HCT116 (cell line): Measurements from ENCODE around the gene ZNF630. TPM values are rescaled to one million over a fixed set of nuclear protein-coding genes. Genes with fewer than 3 reads are reported as not detected.

Experiments used
- ATAC-seq: fragments of 200-7000 bp; cut with Tn5 transposase; 2 replicates; pipeline ENCODE4 v1.9.1; 2020; ENCODE audit warnings: mild to moderate bottlenecking, moderate library complexity
- BruUV-seq: library from RNA; stranded (reverse); fragments of 400-500 nt; replicated peaks from 2 replicates; lab custom pipeline; 2021; lab: Mats Ljungman, UMichigan
- CTCF ChIA-PET: fragments of 300-600 bp; sonication (Branson Sonifier 250); formaldehyde crosslinking; loops from one replicate; lab custom pipeline; 2021; ENCODE audit warnings: antibody characterized with exemption; lab: Charles Lee
- POLR2A ChIA-PET: fragments of 300-600, 350-600 bp; sonication (Branson Sonifier 250); formaldehyde crosslinking; loops from one replicate; lab custom pipeline; 2021; ENCODE audit warnings: antibody characterized with exemption; lab: Charles Lee
- RAD21 ChIA-PET, 2 experiments: fragments of 300-600 bp; sonication (Branson Sonifier 250); formaldehyde crosslinking; loops; one replicate each; lab custom pipeline; 2023; ENCODE audit warnings: low total read pairs in 2 of 2; ENCODE audit not compliant: uncharacterized antibody in 2 of 2, unreplicated experiment in 2 of 2, low non-redundant PET in 1 of 2; lab: Charles Lee
- DNase-seq: peaks from one replicate; pipeline ENCODE4 v3.0.0-alpha.2; 2010; ENCODE audit warnings: low read depth, low spot score
- H2AFZ ChIP-seq: fragments of 200-600 bp; shearing (Covaris generic), sonication (generic); 2 replicates; pipeline ENCODE4 v1.6.1; 2017; ENCODE audit warnings: low read depth, mixed run types, mixed read lengths, antibody characterized with exemption, low read length; ENCODE audit not compliant: poor library complexity, severe bottlenecking
- H3K27ac ChIP-seq: 2 replicates; pipeline ENCODE4 v1.5.1; 2012; ENCODE audit warnings: low read depth, low read length
- H3K27me3 ChIP-seq: fragments of 200-600 bp; sonication (generic); 2 replicates; pipeline ENCODE4 v1.6.1; 2016; ENCODE audit warnings: mixed run types, low read length, mixed read lengths; ENCODE audit not compliant: insufficient read depth
- H3K36me3 ChIP-seq, 2 experiments: fragments of 200-500 bp in 1 of 2; fragments of 200-600 bp in 1 of 2; sonication (Bioruptor generic) in 1 of 2; sonication (generic) in 1 of 2; 2 replicates each; pipeline versions ENCODE4 v1.5.1 to v1.6.1; 2014 to 2016; ENCODE audit warnings: low read length in 2 of 2, inconsistent platforms in 1 of 2, mixed read lengths in 1 of 2, mixed run types in 1 of 2; ENCODE audit not compliant: insufficient read depth in 2 of 2, control insufficient read depth in 1 of 2
- H3K4me1 ChIP-seq, 2 experiments: fragments of 200-600 bp in 1 of 2; sonication (generic) in 1 of 2; 2 replicates each; pipeline versions ENCODE4 v1.5.1 to v1.6.1; 2012 to 2017; ENCODE audit warnings: low read length in 2 of 2, inconsistent platforms in 1 of 2, mild to moderate bottlenecking in 1 of 2, mixed read lengths in 1 of 2, mixed run types in 1 of 2, moderate library complexity in 1 of 2; ENCODE audit not compliant: insufficient read depth in 2 of 2, control insufficient read depth in 1 of 2
- H3K4me2 ChIP-seq: fragments of 200-600 bp; sonication (generic); 2 replicates; pipeline ENCODE4 v1.6.1; 2017; ENCODE audit warnings: mixed run types, low read length, mixed read lengths
- H3K4me3 ChIP-seq, 2 experiments: fragments of 200-600 bp in 1 of 2; sonication (generic) in 1 of 2; replicated peaks in 1 of 2; 2 replicates each; pipeline ENCODE4 v1.5.1; 2011 to 2016; ENCODE audit warnings: low read length in 2 of 2, control low read depth in 1 of 2, low read depth in 1 of 2, mild to moderate bottlenecking in 1 of 2, mixed read lengths in 1 of 2, mixed run types in 1 of 2
- H3K79me2 ChIP-seq: fragments of 200-600 bp; sonication (generic); 2 replicates; pipeline ENCODE4 v1.6.1; 2017; ENCODE audit warnings: mild to moderate bottlenecking, mixed run types, low read length, moderate library complexity, mixed read lengths; ENCODE audit not compliant: insufficient read depth
- H3K9ac ChIP-seq: fragments of 200-600 bp; sonication (generic); 2 replicates; pipeline ENCODE4 v1.6.1; 2016; ENCODE audit warnings: low read length, mixed read lengths
- H3K9me2 ChIP-seq: fragments of 200-600 bp; sonication (generic), shearing (Covaris generic); 2 replicates; pipeline ENCODE4 v1.6.1; 2017; ENCODE audit warnings: mixed run types, mild to moderate bottlenecking, moderate library complexity; ENCODE audit not compliant: insufficient read depth
- H3K9me3 ChIP-seq, 2 experiments: fragments of 200-500 bp in 1 of 2; fragments of 200-600 bp in 1 of 2; sonication (Bioruptor generic) in 1 of 2; sonication (generic) in 1 of 2; 2 replicates each; pipeline ENCODE4 v1.6.1; 2014 to 2017; ENCODE audit warnings: low read length in 2 of 2, mixed read lengths in 2 of 2, inconsistent platforms in 1 of 2, low read depth in 1 of 2, mild to moderate bottlenecking in 1 of 2, mixed run types in 1 of 2, moderate library complexity in 1 of 2; ENCODE audit not compliant: control insufficient read depth in 1 of 2, insufficient read depth in 1 of 2
- H4K20me1 ChIP-seq: fragments of 200-600 bp; sonication (generic), shearing (Covaris generic); 2 replicates; pipeline ENCODE4 v1.6.1; 2017; ENCODE audit warnings: mixed run types, mild to moderate bottlenecking, moderate library complexity; ENCODE audit not compliant: insufficient read depth
- CBX3 ChIP-seq: IDR thresholded peaks from 2 replicates; pipeline ENCODE4 v1.6.1; 2012; ENCODE audit warnings: low read depth
- CEBPB ChIP-seq: IDR thresholded peaks from 2 replicates; pipeline ENCODE4 v1.6.1; 2012; ENCODE audit warnings: low read depth
- EGR1 ChIP-seq: IDR thresholded peaks from 2 replicates; pipeline ENCODE4 v1.6.1; 2012; ENCODE audit warnings: low read depth
- ELF1 ChIP-seq: IDR thresholded peaks from 2 replicates; pipeline ENCODE4 v1.6.1; 2012; ENCODE audit warnings: low read depth, borderline replicate concordance
- FOSL1 ChIP-seq: IDR thresholded peaks from 2 replicates; pipeline ENCODE4 v1.6.1; 2012; ENCODE audit warnings: low read depth
- JUND ChIP-seq: IDR thresholded peaks from 2 replicates; pipeline ENCODE4 v1.6.1; 2012
- POLR2AphosphoS5 ChIP-seq: IDR thresholded peaks from 2 replicates; pipeline ENCODE4 v1.6.1; 2011; ENCODE audit warnings: mild to moderate bottlenecking, low read depth, low read length, moderate library complexity
- SIN3A ChIP-seq: IDR thresholded peaks from 2 replicates; pipeline ENCODE4 v1.6.1; 2012; ENCODE audit warnings: low read depth
- SP1 ChIP-seq: IDR thresholded peaks from 2 replicates; pipeline ENCODE4 v1.6.1; 2012; ENCODE audit warnings: low read depth
- SRF ChIP-seq: IDR thresholded peaks from 2 replicates; pipeline ENCODE4 v1.6.1; 2012; ENCODE audit warnings: low read depth
- intact Hi-C: fragments of 100-400 bp; cut with micrococcal nuclease; formaldehyde crosslinking; loops from 2 replicates; pipeline ENCODE4 v1.10.0; 2022
- total RNA-seq: library from RNA; stranded (reverse); gene quantifications from one replicate; pipeline ENCODE4 v1.2.1, GENCODE V29; 2021; ENCODE audit not compliant: unreplicated experiment
- TF ChIP-seq, protein P1 (sequence below), 3 experiments: fragments of 200-600 bp in 1 of 3; sonication (generic) in 1 of 3; IDR thresholded peaks in 2 of 3; conservative IDR thresholded peaks in 1 of 3; 2 replicates each; pipeline ENCODE4 v1.5.1; 2012 to 2017; ENCODE audit warnings: low read depth in 2 of 3, low read length in 2 of 3, antibody characterized with exemption in 1 of 3, borderline replicate concordance in 1 of 3, control low read depth in 1 of 3, mild to moderate bottlenecking in 1 of 3, mixed read lengths in 1 of 3, mixed run types in 1 of 3, moderate library complexity in 1 of 3; ENCODE audit not compliant: insufficient read depth in 1 of 3

The ZNF630 gene
- total RNA-seq, 1 experiment from 2014 or later: not detected

- Histone ChIP-seq H3K4me3 (no peak overlapping the region), H3K79me2 (no peaks in the 10 kb centered on the region), H3K9me3 (no peaks in the 10 kb centered on the region), H3K9ac (no peak overlapping the region), H2AFZ (no peak overlapping the region), H3K4me2 (no peak overlapping the region), H4K20me1 (no peaks in the 10 kb centered on the region), H3K27ac (no peak overlapping the region), H3K9me2 (no peaks in the 10 kb centered on the region), H3K27me3 (no peaks in the 10 kb centered on the region), H3K36me3 (no peaks in the 10 kb centered on the region), H3K4me1 (no peaks in the 10 kb centered on the region)
- ChIA-PET CTCF (no interaction called here), RAD21 (no interaction called here), POLR2A (no interaction called here)
- DNase-seq: no peak
- TF ChIP-seq, protein P1, sequence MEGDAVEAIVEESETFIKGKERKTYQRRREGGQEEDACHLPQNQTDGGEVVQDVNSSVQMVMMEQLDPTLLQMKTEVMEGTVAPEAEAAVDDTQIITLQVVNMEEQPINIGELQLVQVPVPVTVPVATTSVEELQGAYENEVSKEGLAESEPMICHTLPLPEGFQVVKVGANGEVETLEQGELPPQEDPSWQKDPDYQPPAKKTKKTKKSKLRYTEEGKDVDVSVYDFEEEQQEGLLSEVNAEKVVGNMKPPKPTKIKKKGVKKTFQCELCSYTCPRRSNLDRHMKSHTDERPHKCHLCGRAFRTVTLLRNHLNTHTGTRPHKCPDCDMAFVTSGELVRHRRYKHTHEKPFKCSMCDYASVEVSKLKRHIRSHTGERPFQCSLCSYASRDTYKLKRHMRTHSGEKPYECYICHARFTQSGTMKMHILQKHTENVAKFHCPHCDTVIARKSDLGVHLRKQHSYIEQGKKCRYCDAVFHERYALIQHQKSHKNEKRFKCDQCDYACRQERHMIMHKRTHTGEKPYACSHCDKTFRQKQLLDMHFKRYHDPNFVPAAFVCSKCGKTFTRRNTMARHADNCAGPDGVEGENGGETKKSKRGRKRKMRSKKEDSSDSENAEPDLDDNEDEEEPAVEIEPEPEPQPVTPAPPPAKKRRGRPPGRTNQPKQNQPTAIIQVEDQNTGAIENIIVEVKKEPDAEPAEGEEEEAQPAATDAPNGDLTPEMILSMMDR (IDR thresholded peaks at IDR 0.05 in 2 of 3, conservative IDR thresholded peaks at IDR 0.05 in 1 of 3; ENCODE audit: borderline replicate concordance in 1 of 3, insufficient read depth in 1 of 3, low read depth in 2 of 3, low read length in 2 of 3): no peak
- TF ChIP-seq FOSL1 (no peak), ELF1 (no peak), SP1 (no peak), CEBPB (no peak)
- BruUV-seq: no TSS peak
- intact Hi-C loops: no loop called here
- no peak for ATAC-seq
Observed at GRCh38 chrX:48076343-48076742, 4.9 kb upstream of the ZNF630 start.

- no peaks in the 10 kb centered on the region for H3K79me2 ChIP-seq
- no peak for DNase-seq
- ChIA-PET POLR2A (no interaction called here), CTCF (no interaction called here), RAD21 (no interaction called here)
- no peak overlapping the region for H3K9ac ChIP-seq
- no peaks in the 10 kb centered on the region for H3K4me1 ChIP-seq
- no peak overlapping the region for H3K4me2 ChIP-seq
- no peaks in the 10 kb centered on the region for H3K27me3 ChIP-seq
- TF ChIP-seq, protein P1 (IDR thresholded peaks at IDR 0.05 in 2 of 3, conservative IDR thresholded peaks at IDR 0.05 in 1 of 3; ENCODE audit: borderline replicate concordance in 1 of 3, insufficient read depth in 1 of 3, low read depth in 2 of 3, low read length in 2 of 3): no peak
- TF ChIP-seq SRF (no peak), JUND (no peak), CBX3 (no peak), SIN3A (no peak), EGR1 (no peak), POLR2AphosphoS5 (no peak)
- intact Hi-C loops: no loop called here
- H3K9me3 ChIP-seq: no peaks in the 10 kb centered on the region
- no peak overlapping the region for H3K27ac ChIP-seq
- H3K9me2 ChIP-seq: no peaks in the 10 kb centered on the region
- no peak for ATAC-seq
- H2AFZ ChIP-seq: no peak overlapping the region
- no peaks in the 10 kb centered on the region for H3K36me3 ChIP-seq
- H4K20me1 ChIP-seq: no peaks in the 10 kb centered on the region
- no peak overlapping the region for H3K4me3 ChIP-seq
- BruUV-seq: no TSS peak
Observed at GRCh38 chrX:48071986-48072605, 656 bp upstream of the ZNF630 start.
